ENCODE results near the gene SNCG.

DNA sequence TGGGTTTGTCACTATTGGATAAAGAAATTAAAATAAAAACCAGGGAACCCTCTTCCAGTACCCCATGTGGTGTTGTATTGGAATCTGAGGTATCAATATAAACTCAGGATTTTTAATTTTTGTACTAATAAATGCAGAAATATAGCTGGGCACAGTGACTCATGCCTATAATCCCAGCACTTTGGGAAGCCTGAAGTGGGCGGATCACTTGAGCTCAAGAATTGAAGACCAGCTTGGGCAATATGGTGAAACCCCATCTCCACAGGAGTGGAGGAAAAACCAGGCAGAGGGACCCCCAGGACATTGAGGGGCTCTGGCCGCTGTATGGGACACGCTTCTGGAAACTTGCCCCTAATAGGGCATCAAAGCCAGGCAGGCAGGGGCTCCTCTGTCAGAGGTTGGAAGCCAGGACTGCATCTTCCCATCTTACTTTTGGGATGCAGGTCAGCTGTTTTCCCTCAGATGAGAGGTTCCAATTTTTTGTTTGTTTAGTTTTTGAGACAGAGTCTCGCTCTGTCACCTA, 21.0 kb downstream of the SNCG start:
- TF ChIP-seq, protein P1, sequence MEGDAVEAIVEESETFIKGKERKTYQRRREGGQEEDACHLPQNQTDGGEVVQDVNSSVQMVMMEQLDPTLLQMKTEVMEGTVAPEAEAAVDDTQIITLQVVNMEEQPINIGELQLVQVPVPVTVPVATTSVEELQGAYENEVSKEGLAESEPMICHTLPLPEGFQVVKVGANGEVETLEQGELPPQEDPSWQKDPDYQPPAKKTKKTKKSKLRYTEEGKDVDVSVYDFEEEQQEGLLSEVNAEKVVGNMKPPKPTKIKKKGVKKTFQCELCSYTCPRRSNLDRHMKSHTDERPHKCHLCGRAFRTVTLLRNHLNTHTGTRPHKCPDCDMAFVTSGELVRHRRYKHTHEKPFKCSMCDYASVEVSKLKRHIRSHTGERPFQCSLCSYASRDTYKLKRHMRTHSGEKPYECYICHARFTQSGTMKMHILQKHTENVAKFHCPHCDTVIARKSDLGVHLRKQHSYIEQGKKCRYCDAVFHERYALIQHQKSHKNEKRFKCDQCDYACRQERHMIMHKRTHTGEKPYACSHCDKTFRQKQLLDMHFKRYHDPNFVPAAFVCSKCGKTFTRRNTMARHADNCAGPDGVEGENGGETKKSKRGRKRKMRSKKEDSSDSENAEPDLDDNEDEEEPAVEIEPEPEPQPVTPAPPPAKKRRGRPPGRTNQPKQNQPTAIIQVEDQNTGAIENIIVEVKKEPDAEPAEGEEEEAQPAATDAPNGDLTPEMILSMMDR (conservative IDR thresholded peaks at IDR 0.05; ENCODE audit: low read depth in 2 of 2) = no peak
- TF ChIP-seq ZNF331 (CRISPR knock-in tag; IDR thresholded peaks at IDR 0.05; ENCODE audit: low read depth) = no peak
- no peak for TF ChIP-seq POLR2AphosphoS5 (IDR thresholded peaks at IDR 0.05; ENCODE audit: low read depth)
- no peak for TF ChIP-seq EZH2 (IDR thresholded peaks at IDR 0.05; ENCODE audit: low read depth, unreplicated experiment)
- TF ChIP-seq CREB1 (CRISPR knock-in tag; IDR thresholded peaks at IDR 0.05; ENCODE audit: low read depth) = no peak
- TF ChIP-seq EZH2phosphoT487 (IDR thresholded peaks at IDR 0.05; ENCODE audit: unreplicated experiment) = no peak
- TF ChIP-seq, protein P2, sequence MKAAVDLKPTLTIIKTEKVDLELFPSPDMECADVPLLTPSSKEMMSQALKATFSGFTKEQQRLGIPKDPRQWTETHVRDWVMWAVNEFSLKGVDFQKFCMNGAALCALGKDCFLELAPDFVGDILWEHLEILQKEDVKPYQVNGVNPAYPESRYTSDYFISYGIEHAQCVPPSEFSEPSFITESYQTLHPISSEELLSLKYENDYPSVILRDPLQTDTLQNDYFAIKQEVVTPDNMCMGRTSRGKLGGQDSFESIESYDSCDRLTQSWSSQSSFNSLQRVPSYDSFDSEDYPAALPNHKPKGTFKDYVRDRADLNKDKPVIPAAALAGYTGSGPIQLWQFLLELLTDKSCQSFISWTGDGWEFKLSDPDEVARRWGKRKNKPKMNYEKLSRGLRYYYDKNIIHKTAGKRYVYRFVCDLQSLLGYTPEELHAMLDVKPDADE (IDR thresholded peaks at IDR 0.05) = no peak
- TF ChIP-seq, protein P3, sequence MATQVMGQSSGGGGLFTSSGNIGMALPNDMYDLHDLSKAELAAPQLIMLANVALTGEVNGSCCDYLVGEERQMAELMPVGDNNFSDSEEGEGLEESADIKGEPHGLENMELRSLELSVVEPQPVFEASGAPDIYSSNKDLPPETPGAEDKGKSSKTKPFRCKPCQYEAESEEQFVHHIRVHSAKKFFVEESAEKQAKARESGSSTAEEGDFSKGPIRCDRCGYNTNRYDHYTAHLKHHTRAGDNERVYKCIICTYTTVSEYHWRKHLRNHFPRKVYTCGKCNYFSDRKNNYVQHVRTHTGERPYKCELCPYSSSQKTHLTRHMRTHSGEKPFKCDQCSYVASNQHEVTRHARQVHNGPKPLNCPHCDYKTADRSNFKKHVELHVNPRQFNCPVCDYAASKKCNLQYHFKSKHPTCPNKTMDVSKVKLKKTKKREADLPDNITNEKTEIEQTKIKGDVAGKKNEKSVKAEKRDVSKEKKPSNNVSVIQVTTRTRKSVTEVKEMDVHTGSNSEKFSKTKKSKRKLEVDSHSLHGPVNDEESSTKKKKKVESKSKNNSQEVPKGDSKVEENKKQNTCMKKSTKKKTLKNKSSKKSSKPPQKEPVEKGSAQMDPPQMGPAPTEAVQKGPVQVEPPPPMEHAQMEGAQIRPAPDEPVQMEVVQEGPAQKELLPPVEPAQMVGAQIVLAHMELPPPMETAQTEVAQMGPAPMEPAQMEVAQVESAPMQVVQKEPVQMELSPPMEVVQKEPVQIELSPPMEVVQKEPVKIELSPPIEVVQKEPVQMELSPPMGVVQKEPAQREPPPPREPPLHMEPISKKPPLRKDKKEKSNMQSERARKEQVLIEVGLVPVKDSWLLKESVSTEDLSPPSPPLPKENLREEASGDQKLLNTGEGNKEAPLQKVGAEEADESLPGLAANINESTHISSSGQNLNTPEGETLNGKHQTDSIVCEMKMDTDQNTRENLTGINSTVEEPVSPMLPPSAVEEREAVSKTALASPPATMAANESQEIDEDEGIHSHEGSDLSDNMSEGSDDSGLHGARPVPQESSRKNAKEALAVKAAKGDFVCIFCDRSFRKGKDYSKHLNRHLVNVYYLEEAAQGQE (IDR thresholded peaks at IDR 0.05; ENCODE audit: unreplicated experiment) = no peak
